GM19397 (cell line): ENCODE data around the gene GULP1.
"Not testable (repeated sequence)": the region's sequence is repeated elsewhere in the genome, so short reads cannot be mapped to it uniquely, and the experiment has no call there.

Experiments
- ATAC-seq: cut with Tn5 transposase; IDR thresholded peaks from one replicate; pipeline ENCODE4 v1.9.1; 2021; ENCODE audit warnings: mild to moderate bottlenecking, moderate library complexity; ENCODE audit not compliant: unreplicated experiment

The GULP1 gene

GRCh38 chr2:188459061-188459460, 167.4 kb downstream of the GULP1 start:
- ATAC-seq, result no peak

GRCh38 chr2:188466078-188466477, 174.4 kb downstream of the GULP1 start:
- not testable (repeated sequence) for ATAC-seq

GRCh38 chr2:188466761-188467160, 175.1 kb downstream of the GULP1 start:
- no peak for ATAC-seq

- no peak for ATAC-seq
These were observed 179.5 kb downstream of the GULP1 start for GRCh38 chr2:188471166-188471565.

- no peak for ATAC-seq
These were observed 181.6 kb downstream of the GULP1 start for GRCh38 chr2:188473306-188473705.

GRCh38 chr2:188474316-188474715, 182.6 kb downstream of the GULP1 start:
- ATAC-seq, result no peak

- no peak for ATAC-seq
These were observed 184.3 kb downstream of the GULP1 start for GRCh38 chr2:188475945-188476344.

- no peak for ATAC-seq
These were observed 186.0 kb downstream of the GULP1 start for GRCh38 chr2:188477564-188478103.

GRCh38 chr2:188478724-188479123, 187.1 kb downstream of the GULP1 start:
- peak; percentile 92 for ATAC-seq

- no peak for ATAC-seq
These were observed 189.8 kb downstream of the GULP1 start for GRCh38 chr2:188481474-188481873.

GRCh38 chr2:188485496-188485895, 193.8 kb downstream of the GULP1 start:
- ATAC-seq, result no peak

GRCh38 chr2:188492751-188493150, 201.1 kb downstream of the GULP1 start:
- ATAC-seq, result no peak

GRCh38 chr2:188494906-188495305, 203.2 kb downstream of the GULP1 start:
- no peak for ATAC-seq

- ATAC-seq, result no peak
These were observed 204.3 kb downstream of the GULP1 start for GRCh38 chr2:188495969-188496431.

- ATAC-seq, result no peak
These were observed 206.1 kb downstream of the GULP1 start for GRCh38 chr2:188497726-188498125.

GRCh38 chr2:188503975-188504374, 212.3 kb downstream of the GULP1 start:
- ATAC-seq, result no peak

- no peak for ATAC-seq
These were observed 215.2 kb downstream of the GULP1 start for GRCh38 chr2:188506843-188507242.

GRCh38 chr2:188511346-188511745, 219.7 kb downstream of the GULP1 start:
- ATAC-seq, result no peak

GRCh38 chr2:188512456-188512855, 220.8 kb downstream of the GULP1 start:
- ATAC-seq, result no peak

GRCh38 chr2:188515918-188516317, 224.2 kb downstream of the GULP1 start:
- ATAC-seq, result no peak

- ATAC-seq, result no peak
These were observed 226.0 kb downstream of the GULP1 start for GRCh38 chr2:188517549-188518215.

GRCh38 chr2:188518381-188518780, 226.7 kb downstream of the GULP1 start:
- no peak for ATAC-seq

GRCh38 chr2:188519136-188519535, 227.5 kb downstream of the GULP1 start:
- ATAC-seq, result no peak
